ENCODE data around the gene MATN1. TPM values are rescaled to one million over a fixed set of nuclear protein-coding genes. Genes with fewer than 3 reads are reported as not detected.
A peak's percentile ranks its signal among the peaks of the same experiment; 100 is the strongest.

Gene MATN1
- total RNA-seq, 1 donor from 2014 or later: 0.70 TPM

- Mint-ChIP-seq H3K36me3 (ENCODE audit: low read depth) (peaks cover 32% of the 10 kb centered on the region), H3K4me1 (ENCODE audit: low read depth) (peaks cover 91% of the 10 kb centered on the region), H3K9me3 (no peaks in the 10 kb centered on the region), H3K4me3 (peak overlapping the region; percentile 86), H3K27ac (peak overlapping the region; percentile 98), H3K27me3 (ENCODE audit: insufficient read depth) (no peaks in the 10 kb centered on the region)
- no peak for DNase-seq (ENCODE audit: low spot score)
- intact Hi-C loops (cut with micrococcal nuclease): loop anchor here (2.0 to 10.0 kb wide), 2 partner anchors 29 to 1033 kb away; no protein-coding TSS in a partner anchor
These were observed 23.9 kb upstream of the MATN1 start for GRCh38 chr1:30747033-30748008.

DNA sequence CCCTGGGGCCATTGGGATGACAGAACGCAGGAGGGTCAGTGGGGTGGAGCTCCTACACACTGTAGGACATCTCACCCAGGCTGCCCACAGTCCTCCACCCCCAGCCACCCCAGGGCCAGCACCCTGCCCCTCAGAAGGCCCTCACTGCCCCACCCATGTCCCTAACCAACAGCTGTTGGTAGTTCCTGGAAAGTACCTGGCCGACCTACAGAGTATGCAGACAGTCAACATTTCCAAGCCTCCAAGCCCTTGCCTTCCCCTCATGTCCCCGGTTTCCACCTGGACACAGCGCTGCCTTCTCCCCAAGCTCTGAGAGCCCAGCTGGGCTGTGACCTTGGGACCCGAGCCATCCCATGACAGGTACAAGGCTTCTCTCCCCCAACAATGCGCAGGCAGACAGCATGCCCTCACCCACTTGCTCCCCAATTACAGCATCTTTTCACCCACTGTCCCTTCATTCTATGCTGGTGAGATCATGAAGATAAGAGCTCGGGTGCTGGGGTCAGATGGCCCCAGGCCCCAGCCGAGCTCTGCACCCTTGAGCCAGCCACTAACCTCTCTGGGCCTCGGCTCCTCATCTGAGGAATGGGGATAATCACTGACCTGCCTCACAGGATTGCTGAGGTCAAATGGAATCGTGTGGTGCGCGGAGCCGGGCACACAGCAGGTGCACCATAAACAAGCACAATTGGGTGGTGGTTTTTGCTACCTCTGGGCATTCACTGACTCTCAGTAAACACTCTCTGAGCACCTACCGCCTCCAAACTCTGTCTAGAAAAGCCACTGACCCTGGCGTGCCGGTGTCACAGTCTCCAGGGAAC lies 23.0 kb upstream of the MATN1 start:
- intact Hi-C loops (cut with micrococcal nuclease): loop anchor here (10.0 kb wide), 1 partner anchor 1032 kb away; no protein-coding TSS in a partner anchor
- DNase-seq (ENCODE audit: low spot score): no peak

DNA sequence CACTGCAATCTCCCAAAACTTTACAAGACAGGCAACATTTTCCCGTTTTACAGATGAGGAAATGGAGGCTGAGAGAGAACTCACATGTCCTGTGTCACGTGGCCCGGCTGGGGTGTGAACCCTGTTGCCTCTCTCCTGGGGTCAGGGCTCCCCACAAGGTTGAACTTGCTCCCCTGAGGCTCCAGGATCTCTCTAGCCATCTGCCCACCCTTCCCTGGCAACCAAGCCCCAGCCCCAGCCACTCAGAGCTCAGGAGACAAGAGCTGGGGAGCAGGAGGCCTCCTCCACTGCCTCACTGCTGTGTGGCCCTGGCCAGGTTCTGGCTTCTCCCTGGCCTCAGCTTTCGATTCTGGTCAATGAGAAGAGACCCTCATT lies 22.4 kb upstream of the MATN1 start:
- intact Hi-C loops (cut with micrococcal nuclease): loop anchor here (10.0 kb wide), 1 partner anchor 1031 kb away; no protein-coding TSS in a partner anchor
- H3K36me3 Mint-ChIP-seq (ENCODE audit: low read depth): peaks cover 45% of the 10 kb centered on the region
- H3K4me1 Mint-ChIP-seq (ENCODE audit: low read depth): peaks cover 98% of the 10 kb centered on the region
- no peaks in the 10 kb centered on the region for H3K27me3 Mint-ChIP-seq (ENCODE audit: insufficient read depth)
- H3K9me3 Mint-ChIP-seq: no peaks in the 10 kb centered on the region
- no peak for DNase-seq (ENCODE audit: low spot score)
- peak overlapping the region; percentile 98 for H3K27ac Mint-ChIP-seq
- peak overlapping the region; percentile 86 for H3K4me3 Mint-ChIP-seq

More for the DNA sequence above, 23.0 kb upstream of the MATN1 start:
- H3K9me3 Mint-ChIP-seq: no peaks in the 10 kb centered on the region
- H3K36me3 Mint-ChIP-seq (ENCODE audit: low read depth): peaks cover 39% of the 10 kb centered on the region
- no peaks in the 10 kb centered on the region for H3K27me3 Mint-ChIP-seq (ENCODE audit: insufficient read depth)
- H3K27ac Mint-ChIP-seq: peak overlapping the region; percentile 98
- peak overlapping the region; percentile 86 for H3K4me3 Mint-ChIP-seq
- peaks cover 92% of the 10 kb centered on the region for H3K4me1 Mint-ChIP-seq (ENCODE audit: low read depth)

- Mint-ChIP-seq H3K36me3 (ENCODE audit: low read depth) (peaks cover 50% of the 10 kb centered on the region), H3K4me1 (ENCODE audit: low read depth) (peaks cover 100% of the 10 kb centered on the region), H3K4me3 (peak overlapping the region; percentile 86), H3K27me3 (ENCODE audit: insufficient read depth) (no peaks in the 10 kb centered on the region), H3K9me3 (no peaks in the 10 kb centered on the region), H3K27ac (peak overlapping the region; percentile 98)
- DNase-seq (ENCODE audit: low spot score): no peak
- intact Hi-C loops (cut with micrococcal nuclease): loop anchor here (10.0 kb wide), 1 partner anchor 1030 kb away; no protein-coding TSS in a partner anchor
These were observed 21.9 kb upstream of the MATN1 start for GRCh38 chr1:30745156-30745833.

- Mint-ChIP-seq H3K4me1 (ENCODE audit: low read depth) (peaks cover 97% of the 10 kb centered on the region), H3K36me3 (ENCODE audit: low read depth) (peaks cover 56% of the 10 kb centered on the region), H3K27me3 (ENCODE audit: insufficient read depth) (no peaks in the 10 kb centered on the region), H3K4me3 (peak overlapping the region; percentile 64), H3K9me3 (no peaks in the 10 kb centered on the region), H3K27ac (peak overlapping the region; percentile 98)
- intact Hi-C loops (cut with micrococcal nuclease): loop anchor here (5.0 to 10.0 kb wide), 2 partner anchors 1018 to 1029 kb away; partner anchors contain the start of gene ADGRB2
- DNase-seq (ENCODE audit: low spot score): peak; percentile 56
These were observed 20.8 kb upstream of the MATN1 start for GRCh38 chr1:30744060-30744756.

- H3K27ac Mint-ChIP-seq: peak overlapping the region; percentile 98
- peaks cover 59% of the 10 kb centered on the region for H3K36me3 Mint-ChIP-seq (ENCODE audit: low read depth)
- peaks cover 2% of the 10 kb centered on the region for H3K9me3 Mint-ChIP-seq
- peak overlapping the region; percentile 64 for H3K4me3 Mint-ChIP-seq
- DNase-seq (ENCODE audit: low spot score): peak; percentile 68
- H3K27me3 Mint-ChIP-seq (ENCODE audit: insufficient read depth): no peaks in the 10 kb centered on the region
- H3K4me1 Mint-ChIP-seq (ENCODE audit: low read depth): peaks cover 96% of the 10 kb centered on the region
- intact Hi-C loops (cut with micrococcal nuclease): loop anchor here (1.0 to 10.0 kb wide), 6 partner anchors 10 to 1029 kb away; partner anchors contain the start of gene ADGRB2
These were observed 20.2 kb upstream of the MATN1 start for GRCh38 chr1:30743584-30744059.

- Mint-ChIP-seq H3K27ac (peak overlapping the region; percentile 98), H3K36me3 (ENCODE audit: low read depth) (peaks cover 64% of the 10 kb centered on the region), H3K4me3 (peak overlapping the region; percentile 64), H3K9me3 (peaks cover 3% of the 10 kb centered on the region), H3K27me3 (ENCODE audit: insufficient read depth) (no peaks in the 10 kb centered on the region), H3K4me1 (ENCODE audit: low read depth) (peaks cover 96% of the 10 kb centered on the region)
- no peak for DNase-seq (ENCODE audit: low spot score)
- intact Hi-C loops (cut with micrococcal nuclease): loop anchor here (1.0 to 10.0 kb wide), 6 partner anchors 10 to 1028 kb away; partner anchors contain the start of gene ADGRB2
These were observed 19.7 kb upstream of the MATN1 start for GRCh38 chr1:30742963-30743559.

GRCh38 chr1:30742300-30742962 lies 19.0 kb upstream of the MATN1 start:
- peak overlapping the region; percentile 98 for H3K27ac Mint-ChIP-seq
- H3K9me3 Mint-ChIP-seq: peaks cover 3% of the 10 kb centered on the region
- H3K4me1 Mint-ChIP-seq (ENCODE audit: low read depth): peaks cover 93% of the 10 kb centered on the region
- intact Hi-C loops (cut with micrococcal nuclease): loop anchor here (5.0 to 10.0 kb wide), 2 partner anchors 1020 to 1028 kb away; partner anchors contain the start of gene ADGRB2
- DNase-seq (ENCODE audit: low spot score): no peak
- H3K27me3 Mint-ChIP-seq (ENCODE audit: insufficient read depth): no peaks in the 10 kb centered on the region
- peaks cover 65% of the 10 kb centered on the region for H3K36me3 Mint-ChIP-seq (ENCODE audit: low read depth)
- H3K4me3 Mint-ChIP-seq: no peak overlapping the region

DNA sequence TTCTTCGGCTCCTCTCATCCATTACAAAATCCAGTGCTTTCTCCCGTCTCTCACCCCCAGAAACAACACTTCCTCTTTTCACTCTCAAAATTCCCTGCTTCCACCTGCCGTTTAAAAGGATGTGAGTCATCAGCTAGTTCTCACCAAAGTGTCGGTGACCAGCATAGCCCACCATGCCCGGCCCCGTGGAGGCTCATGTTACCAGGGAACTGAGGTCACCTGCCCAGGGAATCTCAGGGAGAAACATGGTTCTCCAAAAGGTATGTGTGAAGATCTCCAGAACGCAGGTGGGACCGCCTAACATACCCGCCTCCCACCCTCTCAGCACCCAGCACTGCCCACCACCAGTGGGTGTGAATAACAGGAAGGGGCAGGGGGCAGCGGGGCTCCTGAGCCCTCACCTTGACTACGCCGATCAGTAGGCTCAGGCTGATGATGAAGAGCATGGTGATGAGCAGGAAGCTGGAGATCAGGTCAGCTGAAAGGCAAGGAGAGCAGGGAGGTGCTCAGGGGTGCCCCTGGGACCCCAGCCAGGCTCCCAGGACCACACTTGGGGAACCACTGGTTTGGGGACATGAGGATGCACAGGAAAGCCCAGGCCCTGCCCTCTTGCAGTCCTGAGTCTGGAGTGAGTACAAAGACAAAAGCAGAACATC lies 18.0 kb upstream of the MATN1 start:
- Mint-ChIP-seq H3K36me3 (ENCODE audit: low read depth) (peaks cover 64% of the 10 kb centered on the region), H3K27ac (peak overlapping the region; percentile 81), H3K4me1 (ENCODE audit: low read depth) (peaks cover 86% of the 10 kb centered on the region), H3K27me3 (ENCODE audit: insufficient read depth) (no peaks in the 10 kb centered on the region), H3K4me3 (peak overlapping the region; percentile 5), H3K9me3 (peaks cover 3% of the 10 kb centered on the region)
- DNase-seq (ENCODE audit: low spot score): no peak
- intact Hi-C loops (cut with micrococcal nuclease): loop anchor here (5.0 to 10.0 kb wide), 2 partner anchors 1021 to 1027 kb away; partner anchors contain the start of gene ADGRB2
